Subcutaneous adipose tissue (tissue), 4 donors: ENCODE data around the gene SLC25A25. TPM values are rescaled to one million over a fixed set of nuclear protein-coding genes. Genes with fewer than 3 reads are reported as not detected.

ENCODE experiments used
- total RNA-seq, 4 donors: library from RNA; depleted of rRNA; stranded (reverse); fragments of >200 nt; gene quantifications; one replicate each; pipeline ENCODE4 v1.1.0, GENCODE V29; 2016
- TF ChIP-seq, protein P1 (sequence below): fragments of 450-650 bp; IDR thresholded peaks from one replicate; pipeline ENCODE4 v1.5.1; 2016; ENCODE audit warnings: low read depth, mild to moderate bottlenecking, control low read depth, antibody characterized with exemption, moderate library complexity

The SLC25A25 gene
- total RNA-seq, 4 donors from 2014 or later, result 13.4 to 60.1 (median 19.5) TPM

GRCh38 chr9:128106940-128107467 is 39.0 kb downstream of the SLC25A25 start:
- TF ChIP-seq, protein P1, sequence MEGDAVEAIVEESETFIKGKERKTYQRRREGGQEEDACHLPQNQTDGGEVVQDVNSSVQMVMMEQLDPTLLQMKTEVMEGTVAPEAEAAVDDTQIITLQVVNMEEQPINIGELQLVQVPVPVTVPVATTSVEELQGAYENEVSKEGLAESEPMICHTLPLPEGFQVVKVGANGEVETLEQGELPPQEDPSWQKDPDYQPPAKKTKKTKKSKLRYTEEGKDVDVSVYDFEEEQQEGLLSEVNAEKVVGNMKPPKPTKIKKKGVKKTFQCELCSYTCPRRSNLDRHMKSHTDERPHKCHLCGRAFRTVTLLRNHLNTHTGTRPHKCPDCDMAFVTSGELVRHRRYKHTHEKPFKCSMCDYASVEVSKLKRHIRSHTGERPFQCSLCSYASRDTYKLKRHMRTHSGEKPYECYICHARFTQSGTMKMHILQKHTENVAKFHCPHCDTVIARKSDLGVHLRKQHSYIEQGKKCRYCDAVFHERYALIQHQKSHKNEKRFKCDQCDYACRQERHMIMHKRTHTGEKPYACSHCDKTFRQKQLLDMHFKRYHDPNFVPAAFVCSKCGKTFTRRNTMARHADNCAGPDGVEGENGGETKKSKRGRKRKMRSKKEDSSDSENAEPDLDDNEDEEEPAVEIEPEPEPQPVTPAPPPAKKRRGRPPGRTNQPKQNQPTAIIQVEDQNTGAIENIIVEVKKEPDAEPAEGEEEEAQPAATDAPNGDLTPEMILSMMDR, result no peak

- TF ChIP-seq, protein P1, result no peak
Observed at GRCh38 chr9:128107468-128108268, 39.6 kb downstream of the SLC25A25 start.

DNA sequence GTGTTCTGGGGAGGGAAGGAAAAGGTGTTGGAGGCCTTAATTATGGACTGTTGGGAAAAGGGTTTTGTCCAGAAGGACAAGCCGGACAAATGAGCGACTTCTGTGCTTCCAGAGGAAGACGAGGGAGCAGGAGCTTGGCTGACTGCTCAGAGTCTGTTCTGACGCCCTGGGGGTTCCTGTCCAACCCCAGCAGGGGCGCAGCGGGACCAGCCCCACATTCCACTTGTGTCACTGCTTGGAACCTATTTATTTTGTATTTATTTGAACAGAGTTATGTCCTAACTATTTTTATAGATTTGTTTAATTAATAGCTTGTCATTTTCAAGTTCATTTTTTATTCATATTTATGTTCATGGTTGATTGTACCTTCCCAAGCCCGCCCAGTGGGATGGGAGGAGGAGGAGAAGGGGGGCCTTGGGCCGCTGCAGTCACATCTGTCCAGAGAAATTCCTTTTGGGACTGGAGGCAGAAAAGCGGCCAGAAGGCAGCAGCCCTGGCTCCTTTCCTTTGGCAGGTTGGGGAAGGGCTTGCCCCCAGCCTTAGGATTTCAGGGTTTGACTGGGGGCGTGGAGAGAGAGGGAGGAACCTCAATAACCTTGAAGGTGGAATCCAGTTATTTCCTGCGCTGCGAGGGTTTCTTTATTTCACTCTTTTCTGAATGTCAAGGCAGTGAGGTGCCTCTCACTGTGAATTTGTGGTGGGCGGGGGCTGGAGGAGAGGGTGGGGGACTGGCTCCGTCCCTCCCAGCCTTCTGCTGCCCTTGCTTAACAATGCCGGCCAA is 40.4 kb downstream of the SLC25A25 start:
- TF ChIP-seq, protein P1, result no peak

DNA sequence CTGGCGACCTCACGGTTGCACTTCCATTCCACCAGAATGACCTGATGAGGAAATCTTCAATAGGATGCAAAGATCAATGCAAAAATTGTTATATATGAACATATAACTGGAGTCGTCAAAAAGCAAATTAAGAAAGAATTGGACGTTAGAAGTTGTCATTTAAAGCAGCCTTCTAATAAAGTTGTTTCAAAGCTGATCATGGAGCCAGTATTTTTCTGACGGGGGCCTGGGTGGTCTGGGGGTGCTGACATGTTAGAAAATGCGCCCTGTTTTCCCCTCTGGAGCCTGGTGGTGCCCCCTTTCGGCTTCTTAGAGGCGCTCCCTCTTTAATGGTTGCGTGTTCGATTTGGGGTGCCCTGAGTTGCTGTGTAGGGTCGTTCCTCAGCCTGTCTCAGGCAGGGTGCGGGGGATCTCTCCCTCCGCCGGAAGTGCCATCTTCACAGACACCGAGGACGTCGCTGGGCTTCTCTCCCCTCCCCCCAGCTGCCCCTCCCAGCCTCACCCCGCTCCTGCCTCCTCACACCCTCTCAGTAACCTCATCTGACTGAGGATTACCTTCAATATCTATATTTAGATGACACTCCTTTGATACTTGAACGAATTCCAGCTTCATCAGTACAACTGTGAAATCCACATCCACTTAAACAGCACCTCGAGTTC is 41.1 kb downstream of the SLC25A25 start:
- TF ChIP-seq, protein P1, result no peak

DNA sequence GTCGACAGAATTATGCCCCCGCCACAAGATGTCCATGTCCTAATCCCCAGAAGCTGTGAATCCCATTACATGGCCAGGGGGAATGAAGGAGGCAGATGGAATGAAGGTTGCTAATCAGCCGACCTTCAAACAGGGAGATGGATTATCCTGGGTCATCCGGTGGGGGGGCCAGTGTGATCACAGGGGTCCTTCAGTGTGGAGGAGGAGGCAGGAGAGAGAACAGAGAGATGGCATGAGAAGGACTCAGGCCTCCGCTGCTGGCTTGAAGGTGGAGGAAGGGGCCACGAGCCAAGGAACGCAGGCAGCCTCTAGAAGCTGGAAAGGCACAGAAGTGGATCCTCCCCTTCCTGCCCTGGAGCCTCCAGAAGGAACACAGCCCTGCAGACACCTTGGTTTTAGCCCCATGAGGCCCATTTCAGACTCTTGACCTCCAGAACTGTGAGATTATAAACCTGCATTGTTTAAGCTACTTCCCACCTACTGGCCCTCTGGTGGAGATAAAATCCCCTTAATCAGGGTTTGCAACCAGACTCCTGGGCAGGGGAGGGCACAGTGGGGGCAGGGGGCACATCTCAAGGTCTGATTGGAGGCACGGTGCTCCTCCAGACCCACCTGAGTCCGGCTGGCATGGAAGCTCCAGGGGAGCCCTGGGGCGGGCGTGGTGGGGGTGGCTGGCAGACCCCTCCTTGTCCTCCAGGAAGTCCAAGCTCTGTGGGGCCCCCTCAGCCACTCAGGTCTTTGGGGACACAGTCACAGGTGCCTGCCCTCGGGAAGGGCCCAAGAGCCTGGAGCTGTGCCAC is 45.7 kb downstream of the SLC25A25 start:
- TF ChIP-seq, protein P1, result no peak

GRCh38 chr9:128114326-128115186 is 46.5 kb downstream of the SLC25A25 start:
- TF ChIP-seq, protein P1, result no peak
